AG09309 (cell line): ENCODE measurements around the gene ZNF428.

Experiments
- DNase-seq: peaks from one replicate; pipeline ENCODE4 v3.0.0-alpha.2; 2010; ENCODE audit warnings: low read depth
- H3K4me3 ChIP-seq: 2 replicates; pipeline ENCODE4 v1.5.1; 2011; ENCODE audit warnings: mild to moderate bottlenecking, low read depth, low read length, moderate library complexity; ENCODE audit not compliant: control insufficient read depth
- TF ChIP-seq, protein P1 (sequence below): IDR thresholded peaks from 2 replicates; pipeline ENCODE4 v1.5.1; 2011; ENCODE audit warnings: mild to moderate bottlenecking, low read depth, low read length, inconsistent platforms; ENCODE audit not compliant: insufficient read depth, control insufficient read depth; ENCODE audit errors: missing control alignments

ZNF428 gene

DNA sequence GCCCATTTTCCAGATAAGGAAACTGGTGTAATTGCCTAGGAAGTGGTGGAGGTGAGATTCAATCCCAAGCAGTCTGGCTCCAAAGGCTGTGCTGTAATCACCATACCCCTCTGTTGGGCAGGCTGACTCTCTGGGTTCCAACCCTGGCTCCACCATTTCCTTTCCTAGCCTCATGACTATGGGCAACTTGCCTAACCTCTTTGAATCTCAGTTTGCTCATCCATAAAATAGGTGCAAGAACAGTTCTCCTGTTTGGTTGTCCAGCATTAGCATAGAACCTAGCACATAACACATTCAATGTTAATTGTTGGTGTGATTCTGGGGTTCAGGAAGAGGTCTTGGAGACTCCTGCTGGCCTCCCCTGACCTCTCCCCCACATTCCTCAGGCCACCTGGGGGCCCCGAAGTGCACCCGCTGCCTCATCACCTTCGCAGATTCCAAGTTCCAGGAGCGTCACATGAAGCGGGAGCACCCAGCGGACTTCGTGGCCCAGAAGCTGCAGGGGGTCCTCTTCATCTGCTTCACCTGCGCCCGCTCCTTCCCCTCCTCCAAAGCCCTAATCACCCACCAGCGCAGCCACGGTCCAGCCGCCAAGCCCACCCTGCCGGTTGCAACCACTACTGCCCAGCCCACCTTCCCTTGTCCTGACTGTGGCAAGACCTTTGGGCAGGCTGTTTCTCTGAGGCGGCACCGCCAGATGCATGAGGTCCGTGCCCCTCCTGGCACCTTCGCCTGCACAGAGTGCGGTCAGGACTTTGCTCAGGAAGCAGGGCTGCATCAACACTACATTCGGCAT is 20.8 kb downstream of the ZNF428 start:
- no peak for DNase-seq
- H3K4me3 ChIP-seq, result no peak overlapping the region
- TF ChIP-seq, protein P1, sequence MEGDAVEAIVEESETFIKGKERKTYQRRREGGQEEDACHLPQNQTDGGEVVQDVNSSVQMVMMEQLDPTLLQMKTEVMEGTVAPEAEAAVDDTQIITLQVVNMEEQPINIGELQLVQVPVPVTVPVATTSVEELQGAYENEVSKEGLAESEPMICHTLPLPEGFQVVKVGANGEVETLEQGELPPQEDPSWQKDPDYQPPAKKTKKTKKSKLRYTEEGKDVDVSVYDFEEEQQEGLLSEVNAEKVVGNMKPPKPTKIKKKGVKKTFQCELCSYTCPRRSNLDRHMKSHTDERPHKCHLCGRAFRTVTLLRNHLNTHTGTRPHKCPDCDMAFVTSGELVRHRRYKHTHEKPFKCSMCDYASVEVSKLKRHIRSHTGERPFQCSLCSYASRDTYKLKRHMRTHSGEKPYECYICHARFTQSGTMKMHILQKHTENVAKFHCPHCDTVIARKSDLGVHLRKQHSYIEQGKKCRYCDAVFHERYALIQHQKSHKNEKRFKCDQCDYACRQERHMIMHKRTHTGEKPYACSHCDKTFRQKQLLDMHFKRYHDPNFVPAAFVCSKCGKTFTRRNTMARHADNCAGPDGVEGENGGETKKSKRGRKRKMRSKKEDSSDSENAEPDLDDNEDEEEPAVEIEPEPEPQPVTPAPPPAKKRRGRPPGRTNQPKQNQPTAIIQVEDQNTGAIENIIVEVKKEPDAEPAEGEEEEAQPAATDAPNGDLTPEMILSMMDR, result no peak

DNA sequence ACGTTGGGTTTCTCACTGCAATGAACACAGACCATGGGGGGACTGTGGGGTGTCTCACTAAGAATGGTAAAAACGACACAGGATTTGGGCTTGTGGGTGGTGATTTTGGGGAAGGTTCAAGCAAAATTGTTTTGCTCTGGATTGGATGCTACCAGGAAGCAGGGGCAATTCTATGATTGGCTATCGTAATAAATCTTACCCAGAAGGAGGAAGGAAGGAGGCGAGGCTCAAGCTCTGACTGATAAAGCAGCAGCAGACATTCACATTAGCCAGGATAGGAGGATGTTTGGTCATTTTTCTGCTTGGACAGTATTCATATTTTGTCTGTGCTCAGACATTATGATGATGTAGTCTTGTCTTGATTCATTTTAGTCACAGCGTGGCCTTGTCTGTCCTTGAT is 21.6 kb downstream of the ZNF428 start:
- DNase-seq, result no peak
- TF ChIP-seq, protein P1, result no peak

DNA sequence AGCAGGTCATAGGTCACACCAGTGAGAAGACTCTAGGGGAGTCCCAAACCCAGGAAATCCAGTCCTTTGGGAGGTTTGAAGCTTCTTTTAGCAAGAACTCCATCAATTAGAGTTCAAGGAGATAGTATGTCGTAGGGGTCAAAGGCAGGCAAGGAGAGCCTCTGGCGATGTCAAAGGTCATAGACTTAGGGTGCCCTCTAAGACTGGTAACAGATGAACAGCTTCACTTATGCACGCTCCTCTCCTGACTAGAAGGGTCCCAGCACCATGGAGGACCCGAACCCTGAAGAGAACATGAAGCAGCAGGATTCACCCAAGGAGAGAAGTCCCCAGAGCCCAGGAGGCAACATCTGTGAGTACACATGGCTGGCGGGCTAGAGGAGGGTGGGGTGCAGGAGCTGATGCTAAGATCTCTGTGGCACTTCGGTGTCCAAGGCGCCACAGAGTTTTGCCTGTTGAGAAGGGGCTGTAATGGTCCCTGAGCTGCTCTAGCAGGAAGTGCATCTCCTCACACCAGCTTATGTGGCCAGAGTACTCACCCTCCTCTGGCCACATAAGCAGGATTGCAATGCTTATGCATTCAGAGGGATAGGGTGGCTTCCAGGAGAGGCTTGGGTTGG is 22.5 kb downstream of the ZNF428 start:
- DNase-seq, result no peak
- TF ChIP-seq, protein P1, result no peak
- peak overlapping the region; percentile 69 for H3K4me3 ChIP-seq

More for the DNA sequence above, 21.6 kb downstream of the ZNF428 start:
- H3K4me3 ChIP-seq, result 0 out of 2 replicates have a peak overlapping the region, but pooled peaks have one; percentile 9

DNA sequence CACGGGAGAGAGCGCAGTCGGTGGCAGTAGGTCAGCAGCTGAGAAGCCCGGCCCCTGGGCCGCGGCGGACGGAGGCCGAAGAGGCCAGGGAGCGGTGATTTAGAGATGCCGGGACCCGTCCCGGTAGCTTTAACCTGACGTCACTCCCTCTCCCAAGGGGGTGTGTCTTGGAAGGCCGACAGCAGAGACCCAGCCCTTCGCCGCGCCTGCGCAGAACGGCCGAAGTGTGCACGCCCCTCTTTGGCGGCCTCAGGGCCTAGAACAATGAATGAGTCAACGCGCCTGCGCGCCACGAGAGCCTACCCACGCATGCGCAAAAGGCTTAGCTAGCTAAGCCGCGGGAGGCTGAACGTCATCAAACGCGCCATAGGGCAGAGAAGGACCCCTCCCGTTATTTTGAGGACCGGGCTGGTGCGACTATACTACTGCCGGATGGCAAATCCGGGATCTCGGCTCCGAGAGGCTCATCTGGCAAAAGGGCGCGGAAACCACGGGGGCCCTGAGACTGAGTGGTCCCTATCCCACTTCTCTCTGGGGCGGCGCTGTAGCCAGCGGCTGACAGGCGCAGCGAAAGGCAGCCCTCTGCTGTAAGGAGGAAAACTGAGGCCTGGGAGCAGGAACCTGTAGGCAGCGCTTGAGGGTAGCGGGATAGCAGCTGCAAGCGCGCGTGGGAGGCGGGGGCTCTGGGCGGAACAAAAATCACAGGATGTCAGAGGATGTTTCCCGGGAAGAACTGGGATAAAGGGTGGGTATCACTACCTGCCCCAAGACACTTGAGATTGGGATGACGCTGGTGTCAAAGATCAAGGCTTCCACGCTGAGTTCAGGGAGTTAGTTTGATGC is 23.2 kb downstream of the ZNF428 start, which contains the start of the genes IRGQ and ZNF576:
IRGQ (minus strand) TSS at position 136 of the 843 bp plus-strand sequence. CDS start 796 bp downstream, outside the sequence.
ZNF576 (plus strand) TSS at position 597 of the 843 bp plus-strand sequence. CDS start 514 bp downstream, outside the sequence.
- peak within 1 kb of the TSS; percentile 74 for H3K4me3 ChIP-seq
- DNase-seq, result peak; percentile 96
- TF ChIP-seq, protein P1, result no peak

DNA sequence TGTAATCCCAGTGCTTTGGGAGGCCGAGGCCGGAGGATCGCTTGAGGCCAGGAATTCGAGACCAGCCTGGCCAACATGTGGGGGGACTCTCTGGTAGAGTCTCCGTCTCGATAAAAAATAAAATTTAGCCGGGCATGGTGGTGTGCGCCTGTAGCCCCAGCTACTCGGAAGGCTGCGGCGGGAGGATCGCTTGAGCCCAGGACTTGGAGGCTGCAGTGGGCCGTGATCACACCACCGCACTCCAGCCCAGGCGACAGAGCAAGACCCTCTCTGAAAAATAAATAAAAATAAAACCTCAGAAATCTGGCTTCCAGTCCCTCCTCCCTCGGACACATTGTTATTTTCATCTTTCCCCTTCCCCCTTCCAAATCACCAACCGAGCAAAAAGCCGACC is 23.8 kb downstream of the ZNF428 start:
- TF ChIP-seq, protein P1, result no peak
- H3K4me3 ChIP-seq, result peak overlapping the region; percentile 74
- no peak for DNase-seq
